Muscle layer of colon (tissue), 2 donors: ENCODE measurements around the gene TMA16.
A peak's percentile ranks its signal among the peaks of the same experiment; 100 is the strongest.

Experiments
- H3K27ac ChIP-seq: one replicate; pipeline ENCODE4 v1.7.0; 2013; ENCODE audit warnings: low read depth, mild to moderate bottlenecking, low read length, moderate library complexity
- H3K27me3 ChIP-seq, 2 donors: one replicate each; pipeline ENCODE4 v1.7.0; 2013; ENCODE audit warnings: low read length in 2 of 2, mild to moderate bottlenecking in 2 of 2; ENCODE audit not compliant: insufficient read depth in 2 of 2, control insufficient read depth in 1 of 2
- H3K36me3 ChIP-seq: one replicate; pipeline ENCODE4 v1.7.0; 2013; ENCODE audit warnings: mild to moderate bottlenecking, low read length; ENCODE audit not compliant: insufficient read depth
- H3K4me1 ChIP-seq: one replicate; pipeline ENCODE4 v1.7.0; 2013; ENCODE audit warnings: mild to moderate bottlenecking, low read length; ENCODE audit not compliant: insufficient read depth
- H3K4me3 ChIP-seq, 2 donors: one replicate each; pipeline ENCODE4 v1.7.0; 2013; ENCODE audit warnings: low read length in 2 of 2, low read depth in 1 of 2, mild to moderate bottlenecking in 1 of 2, moderate library complexity in 1 of 2
- H3K9ac ChIP-seq: one replicate; pipeline ENCODE4 v1.7.0; 2013; ENCODE audit warnings: low read length
- H3K9me3 ChIP-seq: one replicate; pipeline ENCODE4 v1.7.0; 2013; ENCODE audit warnings: mild to moderate bottlenecking, low read length
- donor health status: abdominal sarcoma.
- donor health status: Adenocarcinoma of cecum.

TMA16 gene

GRCh38 chr4:163482190-163482589, 12.3 kb upstream of the TMA16 start:
- Histone ChIP-seq H3K9me3 (no peaks in the 10 kb centered on the region), H3K27ac (no peak overlapping the region), H3K4me3 (no peak overlapping the region)

GRCh38 chr4:163484906-163485305, 9.6 kb upstream of the TMA16 start:
- H3K4me3 ChIP-seq, result no peak overlapping the region
- no peak overlapping the region for H3K27ac ChIP-seq
- H3K9ac ChIP-seq, result no peak overlapping the region
- no peaks in the 10 kb centered on the region for H3K27me3 ChIP-seq
- H3K36me3 ChIP-seq, result no peaks in the 10 kb centered on the region
- no peaks in the 10 kb centered on the region for H3K4me1 ChIP-seq
- H3K9me3 ChIP-seq, result no peaks in the 10 kb centered on the region

More at GRCh38 chr4:163482190-163482589, 12.3 kb upstream of the TMA16 start:
- Histone ChIP-seq H3K9ac (no peak overlapping the region), H3K36me3 (no peaks in the 10 kb centered on the region), H3K4me1 (no peaks in the 10 kb centered on the region), H3K27me3 (no peaks in the 10 kb centered on the region)

DNA sequence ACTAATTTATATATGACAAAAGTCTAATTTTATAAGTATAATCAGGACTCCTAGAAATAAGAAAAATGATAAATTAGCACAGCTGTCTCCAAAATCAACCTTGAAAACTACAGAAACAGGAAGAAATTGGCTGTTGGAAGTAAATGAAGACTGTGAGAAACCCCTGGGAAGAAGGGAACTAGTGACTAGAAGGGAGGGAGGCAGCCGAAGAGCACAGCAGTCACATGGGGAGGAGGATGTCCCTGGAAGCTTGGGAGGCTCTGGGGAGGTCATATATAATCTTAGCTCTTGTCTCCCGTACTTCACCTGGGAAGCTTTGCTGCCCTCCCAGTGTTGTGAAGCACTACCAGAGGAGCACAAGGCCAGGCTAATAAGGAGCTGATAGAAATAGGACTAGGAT, 8.9 kb upstream of the TMA16 start:
- H3K4me3 ChIP-seq, result no peak overlapping the region
- H3K27ac ChIP-seq, result no peak overlapping the region
- no peaks in the 10 kb centered on the region for H3K27me3 ChIP-seq
- H3K9me3 ChIP-seq, result no peaks in the 10 kb centered on the region
- no peak overlapping the region for H3K9ac ChIP-seq
- no peaks in the 10 kb centered on the region for H3K4me1 ChIP-seq
- no peaks in the 10 kb centered on the region for H3K36me3 ChIP-seq

DNA sequence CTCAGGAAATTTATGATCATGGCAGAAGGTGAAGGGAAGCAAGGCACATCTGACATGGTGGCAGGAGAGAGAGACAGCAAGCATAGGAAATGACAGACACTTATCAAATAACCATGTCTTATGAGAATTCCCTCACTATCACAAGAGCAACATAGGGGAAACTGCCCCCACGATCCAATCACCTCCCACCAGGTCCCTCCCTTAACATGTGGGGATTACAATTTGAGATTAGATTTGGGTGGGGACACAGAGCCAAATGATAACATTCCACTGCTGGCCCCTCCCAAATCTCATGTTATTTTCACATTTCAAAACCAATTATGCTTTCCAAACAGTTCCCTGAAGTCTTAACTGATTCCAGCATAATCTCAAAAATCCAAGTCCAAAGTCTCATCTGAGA, 8.2 kb upstream of the TMA16 start:
- Histone ChIP-seq H3K9ac (no peak overlapping the region), H3K4me1 (no peaks in the 10 kb centered on the region), H3K9me3 (no peaks in the 10 kb centered on the region), H3K4me3 (no peak overlapping the region), H3K27ac (no peak overlapping the region), H3K36me3 (no peaks in the 10 kb centered on the region), H3K27me3 (no peaks in the 10 kb centered on the region)

- H3K27ac ChIP-seq, result no peak overlapping the region
- H3K36me3 ChIP-seq, result no peaks in the 10 kb centered on the region
- H3K9ac ChIP-seq, result no peak overlapping the region
- no peaks in the 10 kb centered on the region for H3K4me1 ChIP-seq
- no peaks in the 10 kb centered on the region for H3K27me3 ChIP-seq
- no peak overlapping the region for H3K4me3 ChIP-seq
- no peaks in the 10 kb centered on the region for H3K9me3 ChIP-seq
Measured at GRCh38 chr4:163489929-163490328, 4.6 kb upstream of the TMA16 start.

GRCh38 chr4:163492951-163493504, 1.5 kb upstream of the TMA16 start:
- H3K27ac ChIP-seq, result no peak overlapping the region

DNA sequence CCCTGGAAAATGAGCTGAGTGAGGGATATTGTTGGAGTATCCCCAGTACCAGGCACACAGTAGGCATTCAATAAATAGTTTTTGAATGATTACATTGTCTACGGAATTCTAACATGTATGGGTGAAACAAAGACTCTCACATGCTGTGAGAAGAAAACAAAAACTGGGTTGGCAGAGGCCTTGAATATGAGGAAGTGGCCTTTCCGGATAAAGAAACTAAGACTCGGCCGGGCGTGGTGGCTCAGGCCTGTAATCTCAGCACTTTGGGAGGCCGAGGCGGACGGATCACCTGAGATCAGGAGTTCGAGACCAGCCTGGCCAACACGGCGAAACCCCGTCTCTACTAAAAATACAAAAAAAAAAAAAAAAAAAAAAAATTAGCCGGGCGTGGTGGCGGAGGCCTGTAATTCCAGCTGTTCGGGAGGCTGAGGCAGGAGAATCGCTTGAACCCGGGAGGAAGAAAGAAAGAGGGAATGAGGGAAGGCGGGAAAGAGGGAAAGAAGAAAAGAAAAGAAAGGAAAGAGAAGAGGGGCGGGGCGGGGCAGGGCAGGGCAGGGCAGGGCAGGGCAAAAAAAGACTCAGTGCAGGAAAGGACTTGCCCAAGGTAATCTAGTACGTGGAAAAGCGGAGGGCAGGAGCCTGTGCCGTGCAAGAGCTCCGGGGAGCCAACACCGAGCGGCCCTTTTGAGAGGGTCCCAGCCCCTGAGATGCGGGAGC, 689 bp upstream of the TMA16 start:
- H3K4me1 ChIP-seq, result no peaks in the 10 kb centered on the region
- peak overlapping the region; percentile 84 for H3K27ac ChIP-seq
- H3K4me3 ChIP-seq, result peak overlapping the region; percentile 78 to 97
- H3K9ac ChIP-seq, result peak overlapping the region; percentile 86
- H3K36me3 ChIP-seq, result no peaks in the 10 kb centered on the region
- no peaks in the 10 kb centered on the region for H3K9me3 ChIP-seq
- H3K27me3 ChIP-seq, result no peaks in the 10 kb centered on the region

More at GRCh38 chr4:163492951-163493504, 1.5 kb upstream of the TMA16 start:
- H3K36me3 ChIP-seq, result no peaks in the 10 kb centered on the region
- H3K4me3 ChIP-seq, result no peak overlapping the region
- no peak overlapping the region for H3K9ac ChIP-seq
- no peaks in the 10 kb centered on the region for H3K9me3 ChIP-seq
- H3K4me1 ChIP-seq, result no peaks in the 10 kb centered on the region
- H3K27me3 ChIP-seq, result no peaks in the 10 kb centered on the region

- Histone ChIP-seq H3K9ac (no peak overlapping the region), H3K36me3 (no peaks in the 10 kb centered on the region), H3K27ac (no peak overlapping the region), H3K9me3 (no peaks in the 10 kb centered on the region), H3K27me3 (no peaks in the 10 kb centered on the region), H3K4me1 (peaks cover 2% of the 10 kb centered on the region), H3K4me3 (no peak overlapping the region)
Measured at GRCh38 chr4:163495900-163496299, 1.4 kb downstream of the TMA16 start.

DNA sequence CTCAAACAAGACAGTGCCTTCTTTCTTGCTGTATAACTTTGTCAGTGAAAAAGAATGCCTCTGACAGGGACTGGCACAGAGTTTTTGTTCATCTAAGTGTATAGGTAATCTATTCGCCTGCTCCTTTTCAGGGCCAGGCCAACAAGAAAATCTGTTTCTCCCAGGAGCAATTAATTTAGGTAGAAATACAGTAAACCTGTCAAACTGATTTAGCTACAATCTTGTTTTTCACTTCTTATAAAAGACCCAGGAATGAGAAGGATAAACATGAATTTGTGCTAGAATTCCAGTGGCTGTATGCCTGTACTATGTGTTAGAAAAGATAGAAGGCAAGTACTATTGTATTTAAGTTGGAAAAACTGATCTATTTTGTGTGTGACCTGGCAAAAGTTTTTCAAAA, 6.1 kb downstream of the TMA16 start:
- H3K36me3 ChIP-seq, result no peaks in the 10 kb centered on the region
- no peak overlapping the region for H3K4me3 ChIP-seq
- no peaks in the 10 kb centered on the region for H3K27me3 ChIP-seq
- H3K9ac ChIP-seq, result no peak overlapping the region
- no peaks in the 10 kb centered on the region for H3K9me3 ChIP-seq
- no peak overlapping the region for H3K27ac ChIP-seq
- H3K4me1 ChIP-seq, result peaks cover 9% of the 10 kb centered on the region

- no peak overlapping the region for H3K27ac ChIP-seq
- no peaks in the 10 kb centered on the region for H3K36me3 ChIP-seq
- H3K9ac ChIP-seq, result no peak overlapping the region
- H3K4me3 ChIP-seq, result no peak overlapping the region
- H3K4me1 ChIP-seq, result peaks cover 9% of the 10 kb centered on the region
- H3K27me3 ChIP-seq, result no peaks in the 10 kb centered on the region
- no peaks in the 10 kb centered on the region for H3K9me3 ChIP-seq
Measured at GRCh38 chr4:163505374-163505773, 10.9 kb downstream of the TMA16 start.

DNA sequence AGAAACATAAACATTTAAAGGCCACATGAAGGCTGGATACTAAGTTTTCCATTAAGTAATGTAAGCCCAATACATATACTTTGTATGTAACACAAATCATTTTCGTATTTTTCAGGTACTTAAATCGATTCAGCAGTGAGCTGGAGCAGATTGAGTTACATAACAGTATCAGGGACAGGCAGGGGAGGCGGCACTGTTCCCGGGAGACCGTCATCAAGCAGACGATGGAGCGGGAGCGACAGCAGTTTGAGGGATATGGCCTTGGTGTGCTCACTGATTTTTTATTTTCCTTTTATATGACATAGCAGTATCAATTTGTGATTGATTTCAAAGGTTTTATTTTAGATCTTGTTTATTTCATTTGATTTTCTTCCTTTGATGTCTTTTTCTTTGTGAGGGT, 20.7 kb downstream of the TMA16 start:
- H3K36me3 ChIP-seq, result peaks cover 22% of the 10 kb centered on the region

DNA sequence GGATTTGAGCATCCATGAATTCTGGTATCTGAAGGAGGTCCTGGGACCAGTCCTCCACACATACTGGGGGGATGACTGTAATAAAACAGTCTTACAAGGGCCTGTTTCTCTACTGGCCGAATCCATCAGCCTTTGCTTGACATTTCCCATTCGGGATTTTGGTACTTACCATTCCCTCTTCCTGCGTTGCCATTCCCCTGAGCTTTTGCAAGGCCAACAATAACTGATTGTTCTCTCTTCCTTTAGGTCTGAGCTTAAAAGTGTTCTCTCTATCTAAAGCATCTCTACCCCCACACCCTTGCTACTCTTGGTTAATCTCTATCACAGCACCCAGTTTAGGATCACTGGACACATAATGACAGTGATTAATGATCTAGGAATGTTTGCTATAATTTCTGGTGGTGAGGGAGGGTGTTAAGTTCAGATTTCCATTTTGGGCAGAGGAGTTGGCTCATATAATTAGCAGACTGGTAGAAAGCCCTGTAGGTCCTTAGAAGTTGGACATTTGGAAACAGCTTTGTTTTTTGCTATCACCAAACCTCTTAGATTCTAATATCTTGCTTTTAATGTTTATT, 29.4 kb downstream of the TMA16 start:
- Histone ChIP-seq H3K36me3 (peaks cover 15% of the 10 kb centered on the region), H3K4me3 (no peak overlapping the region)

More for the DNA sequence above, 20.7 kb downstream of the TMA16 start:
- Histone ChIP-seq H3K9ac (no peak overlapping the region), H3K4me3 (no peak overlapping the region), H3K4me1 (no peaks in the 10 kb centered on the region), H3K27ac (no peak overlapping the region), H3K27me3 (no peaks in the 10 kb centered on the region), H3K9me3 (no peaks in the 10 kb centered on the region)

More for the DNA sequence above, 29.4 kb downstream of the TMA16 start:
- no peaks in the 10 kb centered on the region for H3K4me1 ChIP-seq
- no peaks in the 10 kb centered on the region for H3K9me3 ChIP-seq
- H3K9ac ChIP-seq, result no peak overlapping the region
- H3K27me3 ChIP-seq, result no peaks in the 10 kb centered on the region
- no peak overlapping the region for H3K27ac ChIP-seq
